ENCODE data around the gene AFF1. TPM values are rescaled to one million over a fixed set of nuclear protein-coding genes. Genes with fewer than 3 reads are reported as not detected.

Gene AFF1
- total and polyA plus RNA-seq, 2 of the 4 experiments (the other 2 are of a cell fraction): 7.0 to 9.6 TPM

DNA sequence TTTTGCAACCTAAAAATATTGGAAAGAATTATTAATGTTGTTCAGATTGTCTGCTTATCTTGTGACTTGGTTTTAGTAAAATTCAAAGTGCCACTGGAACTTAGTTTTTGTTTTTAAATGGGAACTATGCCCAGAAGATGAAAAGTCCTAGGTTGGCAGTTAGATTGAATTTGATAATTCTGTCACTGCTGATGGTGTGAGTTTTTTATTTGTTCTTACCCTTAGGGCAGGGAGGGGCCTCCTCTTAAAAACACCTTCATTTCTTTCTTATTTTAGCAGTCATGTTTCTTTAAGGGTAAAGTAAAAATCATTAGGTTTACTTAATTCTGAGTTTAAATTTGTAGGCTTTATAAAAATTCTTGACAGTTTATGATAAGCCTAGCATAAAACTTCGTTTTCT, 80.6 kb downstream of the AFF1 start:
- no peak overlapping the region for H2BK15ac ChIP-seq (ENCODE audit: low read depth, low read length)
- H4K20me1 ChIP-seq (ENCODE audit: insufficient read depth, low read length): no peaks in the 10 kb centered on the region
- no peak for DNase-seq
- H3K9ac ChIP-seq (ENCODE audit: low read depth, low read length): no peak overlapping the region
- H3K4me2 ChIP-seq (ENCODE audit: low read depth, low read length): no peak overlapping the region
- no peak overlapping the region for H3K56ac ChIP-seq (ENCODE audit: extremely low read depth, insufficient read depth, low read length)
- H3K27me3 ChIP-seq (ENCODE audit: control insufficient read depth, insufficient read depth, low read length): no peaks in the 10 kb centered on the region
- BruUV-seq (replicated peaks): no TSS peak
- no peak overlapping the region; the same call in 1 of the 2 replicates for H4K5ac ChIP-seq (ENCODE audit: low read depth, low read length)
- dilution Hi-C loops (cut with HindIII; ENCODE audit: low sequenced_read_pairs, unreplicated experiment) (no loop called here), intact Hi-C loops (cut with micrococcal nuclease) (no loop called here), in situ Hi-C loops (cut with MboI; ENCODE audit: low sequenced_read_pairs) (no loop called here)
- no peak overlapping the region for H3K23ac ChIP-seq (ENCODE audit: low read depth, low read length)
- peaks cover 19 to 56% of the 10 kb centered on the region in 2 experiments for H3K79me1 ChIP-seq (ENCODE audit: low read depth in 1 of 2, low read length in 2 of 2)
- no peak overlapping the region for H2BK5ac ChIP-seq (ENCODE audit: low read depth, low read length, poor library complexity, severe bottlenecking)
- H3K9me3 ChIP-seq (ENCODE audit: control insufficient read depth, insufficient read depth, low read length): no peaks in the 10 kb centered on the region
- no CpG with 5 or more reads among the region's 1 CpG for WGBS, 2 experiments (ENCODE audit: extremely low coverage in 2 of 2, insufficient read length in 1 of 2)
- no peak overlapping the region for H4K8ac ChIP-seq (ENCODE audit: low read depth in 2 of 2, low read length in 2 of 2)
- ChIA-PET CTCF (interaction anchor here (0.9 kb wide), 1 partner anchor 36 kb away, joined by 3 read pairs; no protein-coding TSS in a partner anchor), POLR2A (ENCODE audit: unreplicated experiment) (no interaction called here)
- H3K9me1 ChIP-seq (ENCODE audit: insufficient read depth, low read length): peaks cover 7% of the 10 kb centered on the region
- H3K27ac ChIP-seq (ENCODE audit: insufficient read depth, low read length): no peak overlapping the region
- no peak overlapping the region for H3K18ac ChIP-seq (ENCODE audit: low read depth, low read length)
- no peak overlapping the region for H3K4ac ChIP-seq (ENCODE audit: low read depth, low read length)
- no peak overlapping the region for H2AK5ac ChIP-seq (ENCODE audit: low read depth, low read length)
- H2BK120ac ChIP-seq (ENCODE audit: low read depth, low read length): no peak overlapping the region
- H2BK20ac ChIP-seq (ENCODE audit: low read depth, low read length): no peak overlapping the region
- H3K4me3 ChIP-seq (ENCODE audit: insufficient read depth, low read depth, low read length): no peak overlapping the region
- no peak overlapping the region for H3K14ac ChIP-seq (replicated peaks; ENCODE audit: low read depth, low read length)
- no peaks in the 10 kb centered on the region for H3K36me3 ChIP-seq (ENCODE audit: control insufficient read depth, insufficient read depth, low read length)
- no peak overlapping the region for H2AFZ ChIP-seq (replicated peaks; ENCODE audit: low read length, poor library complexity)
- peaks cover 10% of the 10 kb centered on the region for H3K4me1 ChIP-seq (ENCODE audit: control insufficient read depth, insufficient read depth, low read length)
- TF ChIP-seq, protein P1, sequence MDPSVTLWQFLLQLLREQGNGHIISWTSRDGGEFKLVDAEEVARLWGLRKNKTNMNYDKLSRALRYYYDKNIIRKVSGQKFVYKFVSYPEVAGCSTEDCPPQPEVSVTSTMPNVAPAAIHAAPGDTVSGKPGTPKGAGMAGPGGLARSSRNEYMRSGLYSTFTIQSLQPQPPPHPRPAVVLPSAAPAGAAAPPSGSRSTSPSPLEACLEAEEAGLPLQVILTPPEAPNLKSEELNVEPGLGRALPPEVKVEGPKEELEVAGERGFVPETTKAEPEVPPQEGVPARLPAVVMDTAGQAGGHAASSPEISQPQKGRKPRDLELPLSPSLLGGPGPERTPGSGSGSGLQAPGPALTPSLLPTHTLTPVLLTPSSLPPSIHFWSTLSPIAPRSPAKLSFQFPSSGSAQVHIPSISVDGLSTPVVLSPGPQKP (IDR thresholded peaks at IDR 0.05; ENCODE audit: borderline replicate concordance, low read depth, low read length): no peak
- TF ChIP-seq MAFK (IDR thresholded peaks at IDR 0.05; ENCODE audit: low read depth, low read length) (no peak), POLR2A (IDR thresholded peaks at IDR 0.05; ENCODE audit: low read depth, low read length) (no peak), FOS (IDR thresholded peaks at IDR 0.05; ENCODE audit: low read depth, low read length) (no peak), RFX5 (IDR thresholded peaks at IDR 0.05; ENCODE audit: low read depth, low read length) (no peak), RCOR1 (IDR thresholded peaks at IDR 0.05; ENCODE audit: insufficient replicate concordance, low read length) (no peak), RAD21 (IDR thresholded peaks at IDR 0.05; ENCODE audit: low read length) (no peak), NFE2L2 (IDR thresholded peaks at IDR 0.05; ENCODE audit: low read depth, low read length) (no peak), CEBPB (IDR thresholded peaks at IDR 0.05; ENCODE audit: low read depth, low read length) (no peak), BHLHE40 (IDR thresholded peaks at IDR 0.05; ENCODE audit: low read depth, low read length) (no peak), MXI1 (IDR thresholded peaks at IDR 0.05; ENCODE audit: borderline replicate concordance, low read depth, low read length) (no peak), SMC3 (IDR thresholded peaks at IDR 0.05; ENCODE audit: low read depth, low read length) (no peak), MAZ (IDR thresholded peaks at IDR 0.05; ENCODE audit: borderline replicate concordance, low read depth, low read length) (no peak), CHD1 (IDR thresholded peaks at IDR 0.05; ENCODE audit: low read depth, low read length) (no peak)
- TF ChIP-seq, protein P2, sequence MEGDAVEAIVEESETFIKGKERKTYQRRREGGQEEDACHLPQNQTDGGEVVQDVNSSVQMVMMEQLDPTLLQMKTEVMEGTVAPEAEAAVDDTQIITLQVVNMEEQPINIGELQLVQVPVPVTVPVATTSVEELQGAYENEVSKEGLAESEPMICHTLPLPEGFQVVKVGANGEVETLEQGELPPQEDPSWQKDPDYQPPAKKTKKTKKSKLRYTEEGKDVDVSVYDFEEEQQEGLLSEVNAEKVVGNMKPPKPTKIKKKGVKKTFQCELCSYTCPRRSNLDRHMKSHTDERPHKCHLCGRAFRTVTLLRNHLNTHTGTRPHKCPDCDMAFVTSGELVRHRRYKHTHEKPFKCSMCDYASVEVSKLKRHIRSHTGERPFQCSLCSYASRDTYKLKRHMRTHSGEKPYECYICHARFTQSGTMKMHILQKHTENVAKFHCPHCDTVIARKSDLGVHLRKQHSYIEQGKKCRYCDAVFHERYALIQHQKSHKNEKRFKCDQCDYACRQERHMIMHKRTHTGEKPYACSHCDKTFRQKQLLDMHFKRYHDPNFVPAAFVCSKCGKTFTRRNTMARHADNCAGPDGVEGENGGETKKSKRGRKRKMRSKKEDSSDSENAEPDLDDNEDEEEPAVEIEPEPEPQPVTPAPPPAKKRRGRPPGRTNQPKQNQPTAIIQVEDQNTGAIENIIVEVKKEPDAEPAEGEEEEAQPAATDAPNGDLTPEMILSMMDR (conservative IDR thresholded peaks at IDR 0.05; ENCODE audit: low read depth, low read length): no peak
- TF ChIP-seq, protein P3, sequence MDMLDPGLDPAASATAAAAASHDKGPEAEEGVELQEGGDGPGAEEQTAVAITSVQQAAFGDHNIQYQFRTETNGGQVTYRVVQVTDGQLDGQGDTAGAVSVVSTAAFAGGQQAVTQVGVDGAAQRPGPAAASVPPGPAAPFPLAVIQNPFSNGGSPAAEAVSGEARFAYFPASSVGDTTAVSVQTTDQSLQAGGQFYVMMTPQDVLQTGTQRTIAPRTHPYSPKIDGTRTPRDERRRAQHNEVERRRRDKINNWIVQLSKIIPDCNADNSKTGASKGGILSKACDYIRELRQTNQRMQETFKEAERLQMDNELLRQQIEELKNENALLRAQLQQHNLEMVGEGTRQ (IDR thresholded peaks at IDR 0.05; ENCODE audit: low read depth, low read length): no peak
- no peak for ATAC-seq (ENCODE audit: low read depth)
- H2AK9ac ChIP-seq (replicated peaks; ENCODE audit: low read depth, low read length, poor library complexity): no peak overlapping the region
- H4K91ac ChIP-seq (ENCODE audit: insufficient read depth, low read depth, low read length): no peak overlapping the region

Data from IMR-90 (cell line).